GM21381 (cell line): Measurements from ENCODE around the gene PSME1.

ENCODE experiments used
- ATAC-seq: cut with Tn5 transposase; IDR thresholded peaks from one replicate; pipeline ENCODE4 v1.9.1; 2021; ENCODE audit warnings: mild to moderate bottlenecking, moderate library complexity; ENCODE audit not compliant: unreplicated experiment

Gene PSME1

DNA sequence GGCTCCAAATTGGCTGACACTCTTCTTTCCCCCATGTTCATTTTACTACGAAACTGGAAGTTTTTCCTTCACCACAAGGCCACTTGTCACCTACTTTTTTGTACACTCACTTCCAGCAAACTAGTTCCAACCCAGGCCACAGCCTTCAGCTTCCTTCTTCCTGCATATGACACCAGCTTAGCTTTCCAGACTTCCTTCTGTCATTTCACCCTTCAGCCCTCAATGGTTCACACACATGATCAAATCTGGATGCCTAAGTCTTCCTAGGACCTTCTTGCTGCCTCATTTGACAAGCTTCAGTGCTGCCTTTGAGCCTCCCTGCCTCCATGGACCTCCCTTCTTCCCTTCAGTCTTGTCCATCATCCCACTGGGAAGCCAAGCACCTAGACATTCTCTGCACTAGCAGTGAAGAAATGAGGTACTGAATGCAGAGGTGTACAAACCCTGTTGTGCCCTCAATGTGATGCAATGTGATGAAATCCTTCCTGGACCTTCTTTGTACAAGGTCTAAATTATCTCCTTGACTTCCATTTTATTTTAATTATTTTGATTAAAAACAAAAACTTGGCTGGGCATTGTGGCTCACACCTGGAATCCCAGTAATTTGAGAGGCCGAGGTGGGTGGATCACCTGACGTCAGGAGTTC lies 31.6 kb downstream of the PSME1 start:
- no peak for ATAC-seq

- peak; percentile 75 for ATAC-seq
Measured at GRCh38 chr14:24171422-24172260, 35.6 kb downstream of the PSME1 start, which contains the start of gene REC8. Gene REC8, plus strand, starts transcription at chr14:24172080. Its CDS starts 473 bp downstream, at chr14:24172553.

GRCh38 chr14:24172261-24172860 lies 36.4 kb downstream of the PSME1 start:
- no peak for ATAC-seq

GRCh38 chr14:24172871-24173281 lies 36.9 kb downstream of the PSME1 start:
- ATAC-seq: no peak

DNA sequence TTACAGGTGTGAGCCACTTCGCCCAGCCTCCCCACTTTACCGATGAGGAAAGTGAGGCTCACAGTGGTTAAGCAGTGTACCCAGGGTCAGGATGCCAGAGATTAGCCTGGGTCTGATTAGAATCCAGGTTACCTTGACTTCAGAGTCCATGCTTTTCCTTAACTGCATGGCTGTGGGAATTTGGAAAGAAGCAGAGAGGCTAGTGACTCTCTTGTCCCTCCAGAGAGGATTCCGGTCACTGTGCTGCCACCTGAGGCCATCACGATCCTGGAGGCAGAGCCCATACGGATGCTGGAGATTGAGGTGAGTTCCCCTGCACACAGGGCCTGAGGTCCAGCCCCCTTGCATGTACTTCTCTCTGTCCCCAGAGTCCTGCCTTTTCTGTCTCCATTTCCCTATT lies 40.6 kb downstream of the PSME1 start:
- no peak for ATAC-seq

- no peak for ATAC-seq
Measured at GRCh38 chr14:24177041-24177825, 41.2 kb downstream of the PSME1 start.

DNA sequence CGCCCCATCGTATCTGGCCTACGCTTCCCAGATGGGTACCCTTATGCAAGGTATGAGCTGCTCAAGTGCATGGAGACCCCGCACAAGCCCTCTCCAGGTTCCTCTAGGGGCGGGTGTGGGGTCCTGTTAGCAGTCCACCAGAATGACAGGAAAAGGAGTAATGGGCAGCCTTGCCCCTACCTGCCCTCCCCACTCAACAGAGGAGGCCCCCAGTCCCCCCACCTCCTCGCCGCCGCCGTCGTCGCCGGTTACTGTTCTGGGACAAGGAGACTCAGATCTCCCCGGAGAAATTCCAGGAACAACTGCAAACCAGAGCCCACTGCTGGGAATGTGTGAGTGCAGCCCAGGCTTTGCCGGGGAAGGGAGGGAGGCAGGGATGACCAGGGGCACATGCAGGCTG lies 41.9 kb downstream of the PSME1 start:
- ATAC-seq: no peak

DNA sequence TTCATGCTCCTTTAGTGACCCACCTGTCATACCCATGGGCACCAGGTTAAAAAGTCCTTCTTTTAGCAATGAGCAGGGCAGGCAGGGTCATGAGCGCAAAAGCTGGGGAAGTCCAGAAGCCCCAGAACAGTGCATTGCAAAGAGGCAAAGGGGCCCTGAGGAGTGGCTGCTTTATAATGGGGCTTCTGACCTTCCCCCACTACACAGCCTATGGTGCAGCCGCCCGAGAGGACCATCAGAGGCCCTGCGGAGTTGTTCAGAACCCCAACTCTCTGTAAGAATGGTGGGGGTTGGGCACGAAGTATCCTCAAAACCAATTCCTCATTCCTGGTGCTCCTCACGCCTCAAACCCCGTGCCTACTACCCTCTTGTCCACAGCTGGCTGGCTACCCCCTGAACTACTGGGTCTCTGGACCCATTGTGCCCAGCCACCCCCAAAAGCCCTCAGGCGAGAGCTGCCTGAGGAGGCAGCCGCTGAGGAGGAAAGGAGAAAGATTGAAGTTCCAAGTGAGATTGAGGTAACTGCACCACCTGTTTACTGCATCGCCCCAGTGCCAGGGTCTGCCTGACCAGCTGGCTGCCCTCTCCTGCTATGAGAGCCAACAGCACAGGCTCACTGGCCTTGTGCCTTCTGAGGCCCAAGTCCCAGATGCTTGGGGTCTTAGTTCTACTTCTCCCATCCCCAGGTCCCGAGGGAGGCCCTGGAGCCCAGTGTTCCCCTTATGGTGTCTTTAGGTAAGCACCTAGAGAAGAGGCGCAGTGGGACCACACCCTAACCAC lies 42.6 kb downstream of the PSME1 start:
- no peak for ATAC-seq

- no peak for ATAC-seq
Measured at GRCh38 chr14:24179294-24179960, 43.4 kb downstream of the PSME1 start.

DNA sequence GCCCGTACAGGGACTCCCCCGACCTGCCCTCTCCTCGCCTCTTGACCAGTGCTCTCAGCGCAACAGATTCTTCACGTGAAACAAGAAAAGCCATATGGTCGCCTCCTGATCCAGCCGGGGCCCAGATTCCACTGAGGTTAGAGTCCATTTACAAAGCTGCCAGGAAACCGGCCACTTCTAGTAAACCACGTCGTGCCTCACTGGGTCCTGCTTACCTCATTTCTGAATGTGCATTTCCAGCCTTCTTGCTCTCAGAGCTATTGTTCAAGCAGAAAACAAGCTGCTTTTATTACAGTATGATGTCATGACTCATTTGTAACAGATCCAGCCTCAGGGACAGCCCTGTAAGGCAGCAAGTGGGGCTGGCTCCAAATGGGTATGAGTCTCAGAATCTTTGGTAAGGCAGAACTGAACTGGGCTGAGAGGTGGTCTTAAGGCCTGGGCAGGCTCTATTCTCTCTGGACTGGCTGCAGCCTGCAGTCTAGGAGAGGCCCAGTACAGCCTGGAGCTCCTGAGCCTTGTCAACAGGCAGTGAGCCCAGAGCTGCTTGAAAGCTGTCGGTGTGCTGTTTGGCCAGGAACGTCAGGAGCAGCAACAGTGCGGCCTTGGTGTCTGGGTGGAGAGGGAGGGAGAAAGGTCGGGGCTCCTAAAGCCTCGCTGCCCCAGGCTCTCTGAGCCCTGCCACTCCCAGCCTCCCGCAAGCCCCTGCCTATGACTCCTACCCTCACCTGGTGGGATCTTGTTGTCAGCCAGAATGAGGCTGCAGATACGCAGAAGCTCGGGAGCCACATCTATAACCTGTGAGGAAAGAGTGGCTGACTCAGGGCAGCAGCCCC lies 44.2 kb downstream of the PSME1 start:
- no peak for ATAC-seq

DNA sequence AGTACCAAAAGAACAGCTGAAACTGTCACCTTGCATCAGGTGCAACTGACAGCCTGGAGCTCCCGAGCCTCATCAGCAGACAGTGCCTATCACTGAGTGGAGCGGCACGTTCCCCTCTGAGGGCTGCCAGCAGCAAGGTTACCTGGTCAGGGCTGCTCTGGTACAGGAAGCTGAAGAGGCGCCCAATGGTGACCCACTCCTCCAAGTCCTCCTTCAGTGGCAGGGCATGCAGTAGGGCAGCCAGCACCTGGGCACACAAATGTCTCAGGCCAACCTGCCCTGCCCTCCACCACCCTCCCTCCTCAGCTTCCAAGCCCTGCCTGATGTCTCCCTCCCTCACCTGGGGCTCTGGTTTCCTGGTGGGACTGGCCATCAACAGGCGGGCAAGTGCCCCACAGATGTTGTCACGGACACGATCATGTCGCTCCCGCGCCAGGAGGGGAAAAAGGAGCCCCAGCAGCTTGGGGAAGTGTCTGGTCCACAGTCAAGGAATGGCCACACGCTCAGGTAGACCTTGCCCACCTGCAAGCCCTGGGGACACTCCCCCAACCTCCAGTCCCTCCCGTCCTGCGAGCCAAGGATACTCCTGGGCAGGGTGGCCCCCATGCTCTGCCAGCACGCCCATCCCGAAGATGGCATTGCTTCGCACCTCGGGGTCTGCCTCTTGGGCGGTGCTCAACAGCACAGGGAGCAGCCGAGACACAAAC lies 45.5 kb downstream of the PSME1 start:
- no peak for ATAC-seq

DNA sequence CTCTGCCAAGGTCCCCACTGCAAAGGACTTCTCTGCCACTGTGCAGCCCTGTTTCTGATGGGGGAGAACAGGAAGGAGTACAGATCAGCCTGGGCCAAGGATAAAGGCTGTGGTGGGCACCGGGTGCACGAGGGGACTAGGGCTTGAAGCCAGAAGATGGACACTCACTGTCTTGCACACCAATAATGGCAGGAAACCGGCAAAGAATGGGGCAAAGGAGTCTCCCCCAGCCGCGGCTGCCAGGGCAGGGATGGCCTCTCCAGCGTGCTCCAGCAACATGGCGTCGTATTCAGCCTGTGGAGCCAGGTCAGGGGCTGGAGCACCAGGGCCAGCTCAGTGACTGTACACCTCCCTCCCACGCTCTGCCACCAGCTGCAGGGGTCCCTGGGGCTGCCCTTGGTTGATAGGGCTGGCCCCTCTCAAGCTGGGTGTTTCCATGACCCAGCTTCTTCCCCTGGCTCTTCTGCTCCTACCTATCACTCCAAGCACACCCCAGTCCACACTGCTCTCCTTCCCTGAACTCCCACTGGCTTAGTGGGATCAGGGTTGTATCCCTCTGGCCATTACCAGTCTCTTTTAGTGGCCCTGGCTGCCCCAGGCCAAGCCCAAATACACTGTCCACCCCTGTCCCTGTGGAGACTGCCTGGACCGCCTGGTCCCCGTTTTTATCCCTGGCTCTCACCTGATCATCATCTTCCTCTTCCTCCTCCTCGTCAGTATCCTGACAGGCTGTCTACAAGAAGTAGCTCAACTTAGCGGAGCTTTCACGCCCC lies 46.3 kb downstream of the PSME1 start:
- no peak for ATAC-seq

- ATAC-seq: no peak
Measured at GRCh38 chr14:24183014-24183481, 47.1 kb downstream of the PSME1 start.

DNA sequence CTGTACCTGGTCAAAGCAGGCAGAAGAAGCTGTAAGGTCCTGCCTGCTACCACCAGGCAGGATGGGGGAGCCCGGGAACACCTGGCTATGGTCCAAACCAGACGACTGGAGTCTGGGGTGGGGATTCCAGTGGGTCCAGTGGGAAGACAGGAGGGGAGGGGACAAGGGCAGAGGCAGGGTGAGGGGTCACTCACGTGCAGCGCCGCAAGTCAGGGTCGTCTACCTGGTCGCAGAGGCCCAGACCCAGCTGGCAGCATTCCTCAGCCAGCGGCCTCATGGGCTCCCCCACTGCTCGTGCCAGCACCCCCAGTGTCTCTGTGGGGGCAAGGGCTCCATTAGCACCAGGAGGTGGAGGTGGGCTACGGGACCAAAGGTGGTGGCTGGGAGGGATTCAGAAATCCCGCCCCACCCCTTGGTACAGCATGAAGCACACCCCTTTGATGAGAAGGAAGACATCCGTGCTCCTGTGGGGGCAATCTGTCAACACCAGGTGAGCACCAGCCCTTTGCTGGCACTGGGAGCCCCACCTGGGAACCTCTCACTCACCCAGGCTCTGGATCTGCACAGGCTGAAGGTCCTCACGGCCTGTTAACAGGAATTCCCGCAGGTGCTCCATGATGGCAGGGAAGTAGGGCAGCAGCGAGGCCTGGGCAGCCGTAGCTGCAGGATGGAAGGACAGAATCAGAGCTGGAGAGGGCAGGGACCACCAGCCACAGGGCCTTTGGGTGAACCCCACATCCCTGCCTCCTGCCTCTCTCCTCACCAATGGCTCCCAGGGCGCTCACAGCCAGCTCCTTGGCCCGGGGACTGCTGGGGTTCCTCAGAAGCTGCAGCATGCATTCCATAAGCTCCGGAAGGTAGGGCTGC lies 48.3 kb downstream of the PSME1 start:
- no peak for ATAC-seq

DNA sequence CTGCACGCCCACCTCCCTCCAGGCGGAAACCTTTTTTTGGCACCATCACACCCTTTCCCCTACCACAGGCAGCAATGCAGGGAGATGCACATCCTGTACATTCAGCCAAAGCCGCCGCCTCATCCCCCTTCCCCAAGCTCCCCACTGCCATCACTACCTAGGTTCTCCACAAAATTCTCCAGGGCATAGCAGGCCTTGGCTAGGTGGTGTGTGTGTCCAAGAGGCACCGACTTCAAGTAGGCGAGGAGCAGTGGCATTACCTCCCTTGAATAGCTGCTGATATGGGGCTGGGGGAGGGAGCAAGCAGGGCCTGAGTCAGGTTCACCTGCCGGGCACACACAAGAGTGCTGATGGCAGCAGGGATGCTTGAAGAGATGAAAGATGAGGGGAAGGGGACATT lies 49.0 kb downstream of the PSME1 start:
- no peak for ATAC-seq

DNA sequence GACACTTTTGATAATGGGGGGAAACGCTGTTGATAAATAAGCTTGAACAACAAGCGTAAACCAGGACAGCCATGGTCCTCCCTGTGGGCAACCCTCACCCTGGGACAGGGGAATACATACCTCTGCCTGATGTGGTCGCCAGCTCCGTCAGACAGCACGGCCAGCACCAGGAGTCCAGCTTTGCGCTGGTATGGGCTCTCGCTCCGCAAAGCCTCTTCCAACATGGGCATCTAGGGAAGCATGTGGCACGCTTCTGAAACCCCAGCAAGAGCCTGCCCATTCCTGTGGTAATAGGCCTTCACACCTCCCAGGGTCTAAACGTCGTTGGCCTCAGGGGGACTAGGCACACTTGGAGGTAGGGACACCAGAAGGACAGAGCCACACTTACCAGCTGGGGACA lies 49.7 kb downstream of the PSME1 start:
- no peak for ATAC-seq
